GM12891 (cell line): Measurements from ENCODE around the gene FSTL4.

Source experiments
- POLR2A ChIP-seq: IDR thresholded peaks from 2 replicates; pipeline ENCODE4 v1.6.1; 2011; ENCODE audit warnings: low read depth, low read length, control low read depth
- POLR2AphosphoS5 ChIP-seq: IDR thresholded peaks from 2 replicates; pipeline ENCODE4 v1.6.1; 2011; ENCODE audit warnings: low read depth, low read length, control low read depth
- SPI1 ChIP-seq: IDR thresholded peaks from 2 replicates; pipeline ENCODE4 v1.6.1; 2011; ENCODE audit warnings: low read depth, low read length, control low read depth
- TAF1 ChIP-seq: IDR thresholded peaks from 2 replicates; pipeline ENCODE4 v1.6.1; 2011; ENCODE audit warnings: low read depth, low read length, control low read depth

- no peak for TF ChIP-seq POLR2A
- TF ChIP-seq POLR2AphosphoS5, result no peak
- TF ChIP-seq TAF1, result no peak
- no peak for TF ChIP-seq SPI1
These were observed 55.8 kb downstream of the FSTL4 start for GRCh38 chr5:133556551-133556950.
